Retinal pigment epithelial cell (primary cell): Measurements from ENCODE around the gene MPPED2.

ENCODE experiments used
- DNase-seq: peaks from one replicate; pipeline ENCODE4 v3.0.0-alpha.2; 2010; ENCODE audit warnings: low read depth
- H3K4me3 ChIP-seq: 2 replicates; pipeline ENCODE4 v1.5.1; 2011; ENCODE audit warnings: mild to moderate bottlenecking, low read length, control low read depth, moderate library complexity
- TF ChIP-seq, protein P1 (sequence below): conservative IDR thresholded peaks from 2 replicates; pipeline ENCODE4 v1.5.1; 2011; ENCODE audit warnings: low read depth, low read length, control low read depth, inconsistent platforms

MPPED2 gene

GRCh38 chr11:30579415-30580175 is 6.6 kb downstream of the MPPED2 start:
- DNase-seq: no peak
- TF ChIP-seq, protein P1, sequence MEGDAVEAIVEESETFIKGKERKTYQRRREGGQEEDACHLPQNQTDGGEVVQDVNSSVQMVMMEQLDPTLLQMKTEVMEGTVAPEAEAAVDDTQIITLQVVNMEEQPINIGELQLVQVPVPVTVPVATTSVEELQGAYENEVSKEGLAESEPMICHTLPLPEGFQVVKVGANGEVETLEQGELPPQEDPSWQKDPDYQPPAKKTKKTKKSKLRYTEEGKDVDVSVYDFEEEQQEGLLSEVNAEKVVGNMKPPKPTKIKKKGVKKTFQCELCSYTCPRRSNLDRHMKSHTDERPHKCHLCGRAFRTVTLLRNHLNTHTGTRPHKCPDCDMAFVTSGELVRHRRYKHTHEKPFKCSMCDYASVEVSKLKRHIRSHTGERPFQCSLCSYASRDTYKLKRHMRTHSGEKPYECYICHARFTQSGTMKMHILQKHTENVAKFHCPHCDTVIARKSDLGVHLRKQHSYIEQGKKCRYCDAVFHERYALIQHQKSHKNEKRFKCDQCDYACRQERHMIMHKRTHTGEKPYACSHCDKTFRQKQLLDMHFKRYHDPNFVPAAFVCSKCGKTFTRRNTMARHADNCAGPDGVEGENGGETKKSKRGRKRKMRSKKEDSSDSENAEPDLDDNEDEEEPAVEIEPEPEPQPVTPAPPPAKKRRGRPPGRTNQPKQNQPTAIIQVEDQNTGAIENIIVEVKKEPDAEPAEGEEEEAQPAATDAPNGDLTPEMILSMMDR: no peak
- H3K4me3 ChIP-seq: no peak overlapping the region

DNA sequence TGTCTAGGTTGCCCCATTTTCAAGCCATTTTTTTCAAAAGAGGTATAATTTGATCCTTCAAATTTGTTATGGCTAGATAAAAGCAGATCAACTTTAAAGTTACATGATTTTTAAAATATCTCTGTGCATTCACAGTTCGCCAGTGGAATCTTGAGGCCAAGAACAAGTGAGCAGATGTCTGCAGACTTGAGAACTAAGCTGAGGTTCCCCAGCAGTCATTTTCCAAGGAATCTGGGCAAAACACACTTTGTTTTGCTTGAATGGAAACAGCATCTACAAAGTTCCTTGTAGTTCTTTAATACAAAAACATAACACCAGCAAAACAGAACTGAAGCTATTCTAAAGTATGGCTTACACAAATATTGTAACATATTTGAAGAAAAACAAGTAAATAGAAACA is 7.7 kb downstream of the MPPED2 start:
- TF ChIP-seq, protein P1: no peak
- DNase-seq: no peak

GRCh38 chr11:30573951-30574350 is 12.2 kb downstream of the MPPED2 start:
- H3K4me3 ChIP-seq: no peak overlapping the region
- no peak for DNase-seq
- TF ChIP-seq, protein P1: no peak

More for the DNA sequence above, 7.7 kb downstream of the MPPED2 start:
- no peak overlapping the region for H3K4me3 ChIP-seq

- no peak for DNase-seq
- no peak overlapping the region for H3K4me3 ChIP-seq
- TF ChIP-seq, protein P1: no peak
Observed at GRCh38 chr11:30568931-30569330, 17.2 kb downstream of the MPPED2 start.

DNA sequence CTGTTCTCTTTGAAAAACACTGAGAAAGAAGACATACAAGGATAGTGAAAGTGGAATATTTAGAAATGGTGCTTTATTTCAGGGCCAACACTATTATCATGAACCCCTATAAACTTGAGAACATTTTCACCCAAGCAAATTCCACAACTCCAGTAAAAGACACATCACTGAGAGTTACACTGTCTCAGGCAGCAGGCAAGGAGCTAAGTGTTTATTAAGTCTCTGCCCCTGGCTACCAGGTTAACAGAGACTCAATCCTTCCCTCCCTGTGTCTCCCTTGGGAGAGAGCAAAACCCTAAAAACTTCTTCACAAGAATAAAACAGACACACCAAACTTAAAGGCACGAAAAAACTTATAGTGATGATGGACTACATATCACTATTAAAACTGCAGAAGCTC is 18.5 kb downstream of the MPPED2 start:
- DNase-seq: no peak
- TF ChIP-seq, protein P1: no peak
- H3K4me3 ChIP-seq: no peak overlapping the region

- H3K4me3 ChIP-seq: no peak overlapping the region
- TF ChIP-seq, protein P1: no peak
- DNase-seq: no peak
Observed at GRCh38 chr11:30567120-30567519, 19.0 kb downstream of the MPPED2 start.

DNA sequence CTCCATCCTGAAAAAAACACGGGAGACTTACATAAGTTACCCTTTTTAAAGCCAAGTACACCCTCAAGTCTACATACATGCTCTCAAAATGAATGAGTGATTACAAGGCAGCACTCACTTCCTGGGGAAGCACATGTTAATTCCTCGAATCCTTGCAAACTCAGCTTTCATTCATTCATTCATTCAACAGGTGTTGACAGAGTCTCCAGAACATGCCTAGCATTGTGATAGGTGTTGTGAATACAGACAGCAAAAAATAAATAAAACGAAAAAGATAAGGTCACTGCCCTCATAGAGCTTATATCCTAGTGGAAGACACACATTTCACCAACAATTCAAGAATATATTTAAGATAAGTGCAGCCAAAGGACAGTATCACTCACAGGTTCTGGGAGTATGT is 19.7 kb downstream of the MPPED2 start:
- no peak for DNase-seq
- H3K4me3 ChIP-seq: no peak overlapping the region
- TF ChIP-seq, protein P1: no peak
